Lower lobe of right lung (tissue), 2 donors: ENCODE results near the gene PLEKHA6. TPM values are rescaled to one million over a fixed set of nuclear protein-coding genes. Genes with fewer than 3 reads are reported as not detected.

Experiments
- ATAC-seq, 2 donors: fragments of 200-7000 bp; cut with Tn5 transposase; one replicate each; pipeline ENCODE4 v1.9.1; 2020 to 2022; ENCODE audit warnings: mild to moderate bottlenecking in 2 of 2, moderate library complexity in 2 of 2
- DNase-seq: peaks from one replicate; pipeline ENCODE4 v3.0.0-alpha.2; 2020
- H3K27ac ChIP-seq: fragments of 200-600 bp; one replicate; pipeline ENCODE4 v1.8.0; 2022
- H3K27me3 ChIP-seq: fragments of 200-600 bp; one replicate; pipeline ENCODE4 v1.8.0; 2022; ENCODE audit warnings: low read depth
- H3K36me3 ChIP-seq: fragments of 200-600 bp; one replicate; pipeline ENCODE4 v1.8.0; 2022; ENCODE audit warnings: mild to moderate bottlenecking
- H3K4me1 ChIP-seq: fragments of 200-600 bp; one replicate; pipeline ENCODE4 v1.8.0; 2022
- H3K4me3 ChIP-seq: fragments of 200-600 bp; one replicate; pipeline ENCODE4 v1.8.0; 2022; ENCODE audit warnings: mild to moderate bottlenecking
- H3K9me3 ChIP-seq: fragments of 200-600 bp; one replicate; pipeline ENCODE4 v1.8.0; 2022
- CTCF ChIP-seq: fragments of 200-600 bp; IDR thresholded peaks from one replicate; pipeline ENCODE4 v1.8.0; 2022; ENCODE audit warnings: antibody characterized with exemption, mild to moderate bottlenecking
- intact Hi-C: fragments of 100-400 bp; cut with DNase I; formaldehyde crosslinking; loops from one replicate; pipeline ENCODE4 v1.11.0; 2022
- total RNA-seq: library from RNA; stranded (reverse); fragmentation: NEBNext Ultra II Directional; extraction: Animal tissue kit (Norgen Biotek cat#: 25700); gene quantifications from one replicate; pipeline ENCODE4 v1.2.1, GENCODE V29; 2021
- donor health status: DM: no; HTN: yes; CAD: no; lungs with severe emphysema.

PLEKHA6 gene
- total RNA-seq, 1 donor from 2014 or later, result 7.6 TPM

- no peak for DNase-seq
- Histone ChIP-seq H3K36me3 (no peaks in the 10 kb centered on the region), H3K27ac (no peak overlapping the region), H3K4me1 (no peaks in the 10 kb centered on the region), H3K4me3 (no peak overlapping the region), H3K27me3 (peaks cover 7% of the 10 kb centered on the region), H3K9me3 (no peaks in the 10 kb centered on the region)
- intact Hi-C loops, result no loop called here
- TF ChIP-seq CTCF, result no peak
- ATAC-seq, result no peak
These were observed 139.6 kb downstream of the PLEKHA6 start for GRCh38 chr1:204219971-204220616.

GRCh38 chr1:204218552-204218951 is 141.2 kb downstream of the PLEKHA6 start:
- H3K27me3 ChIP-seq, result peaks cover 9% of the 10 kb centered on the region
- TF ChIP-seq CTCF, result no peak
- H3K4me3 ChIP-seq, result no peak overlapping the region
- DNase-seq (no peak), ATAC-seq (no peak)
- no peaks in the 10 kb centered on the region for H3K9me3 ChIP-seq
- peaks cover 10% of the 10 kb centered on the region for H3K4me1 ChIP-seq
- intact Hi-C loops, result no loop called here
- no peaks in the 10 kb centered on the region for H3K36me3 ChIP-seq
- no peak overlapping the region for H3K27ac ChIP-seq

- no peak for TF ChIP-seq CTCF
- peaks cover 10% of the 10 kb centered on the region for H3K4me1 ChIP-seq
- peaks cover 13% of the 10 kb centered on the region for H3K27me3 ChIP-seq
- no peaks in the 10 kb centered on the region for H3K9me3 ChIP-seq
- H3K36me3 ChIP-seq, result no peaks in the 10 kb centered on the region
- H3K27ac ChIP-seq, result no peak overlapping the region
- DNase-seq (no peak), ATAC-seq (no peak)
- H3K4me3 ChIP-seq, result no peak overlapping the region
- intact Hi-C loops, result no loop called here
These were observed 142.1 kb downstream of the PLEKHA6 start for GRCh38 chr1:204217648-204218000.

- DNase-seq, result no peak
These were observed 142.7 kb downstream of the PLEKHA6 start for GRCh38 chr1:204216880-204217647.

GRCh38 chr1:204216236-204216635 is 143.5 kb downstream of the PLEKHA6 start:
- Histone ChIP-seq H3K27me3 (peaks cover 13% of the 10 kb centered on the region), H3K27ac (no peak overlapping the region), H3K4me3 (no peak overlapping the region), H3K9me3 (no peaks in the 10 kb centered on the region), H3K36me3 (no peaks in the 10 kb centered on the region), H3K4me1 (peaks cover 10% of the 10 kb centered on the region)
- no peak for ATAC-seq
- no peak for TF ChIP-seq CTCF
- intact Hi-C loops, result no loop called here
- no peak for DNase-seq

More at GRCh38 chr1:204216880-204217647, 142.7 kb downstream of the PLEKHA6 start:
- Histone ChIP-seq H3K4me1 (peaks cover 10% of the 10 kb centered on the region), H3K9me3 (no peaks in the 10 kb centered on the region), H3K27ac (no peak overlapping the region), H3K4me3 (no peak overlapping the region), H3K27me3 (peaks cover 13% of the 10 kb centered on the region), H3K36me3 (no peaks in the 10 kb centered on the region)
- no peak for TF ChIP-seq CTCF
- intact Hi-C loops, result no loop called here
- ATAC-seq, result no peak
